Stimulated activated CD8-positive, alpha-beta memory T cell treated with anti-CD3 and anti-CD28 coated beads, Interleukin-12 subunit alpha, Interleukin-12 subunit beta, amount 100 ng/mL, for 24 hours (primary cell): ENCODE results near the gene FGF12.
"Not testable (repeated sequence)": the region's sequence is repeated elsewhere in the genome, so short reads cannot be mapped to it uniquely, and the experiment has no call there.

Experiments
- DNase-seq: peaks from one replicate; pipeline ENCODE4 v3.0.0-alpha.2; 2020; ENCODE audit errors: extremely low read depth

The FGF12 gene

GRCh38 chr3:192578729-192579128 lies 148.6 kb downstream of the FGF12 start:
- no peak for DNase-seq

GRCh38 chr3:192577811-192578210 lies 149.5 kb downstream of the FGF12 start:
- DNase-seq, result no peak

DNA sequence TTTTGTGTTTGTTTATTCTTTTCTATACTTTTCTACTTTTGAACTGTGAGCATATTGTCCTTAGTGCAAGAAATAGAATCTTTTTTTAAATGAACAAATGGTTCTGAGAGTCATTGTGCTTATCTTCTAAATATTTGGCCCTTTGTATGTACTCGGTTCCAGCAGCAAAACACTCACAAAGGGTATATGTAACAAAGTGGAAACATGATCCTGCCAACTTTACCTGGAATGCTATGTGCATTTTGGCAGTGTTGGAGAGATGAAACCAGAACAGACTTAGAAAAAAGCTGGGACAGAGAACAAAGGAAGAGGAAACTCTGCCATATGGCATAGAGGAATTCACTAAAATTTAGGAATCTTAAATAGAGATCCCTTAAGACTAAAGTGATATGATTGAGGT lies 150.1 kb downstream of the FGF12 start:
- DNase-seq, result no peak

DNA sequence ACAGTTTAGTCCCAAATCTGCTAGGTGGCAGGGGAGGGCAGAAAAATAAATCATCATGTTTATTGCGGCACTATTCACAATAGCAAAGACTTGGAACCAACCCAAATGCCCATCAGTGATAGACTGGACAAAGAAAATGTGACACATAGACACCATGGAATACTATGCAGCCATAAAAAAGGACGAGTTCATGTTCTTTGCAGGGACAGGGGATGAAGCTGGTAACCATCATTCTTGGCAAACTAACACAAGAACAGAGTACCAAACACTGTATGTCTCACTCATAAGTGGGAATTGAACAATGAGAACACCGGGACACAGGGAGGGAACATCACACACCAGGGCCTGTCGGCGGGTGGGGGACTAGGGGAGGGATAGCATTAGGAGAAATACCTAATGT lies 150.6 kb downstream of the FGF12 start:
- not testable (repeated sequence) for DNase-seq

GRCh38 chr3:192575879-192576506 lies 151.3 kb downstream of the FGF12 start:
- no peak for DNase-seq

DNA sequence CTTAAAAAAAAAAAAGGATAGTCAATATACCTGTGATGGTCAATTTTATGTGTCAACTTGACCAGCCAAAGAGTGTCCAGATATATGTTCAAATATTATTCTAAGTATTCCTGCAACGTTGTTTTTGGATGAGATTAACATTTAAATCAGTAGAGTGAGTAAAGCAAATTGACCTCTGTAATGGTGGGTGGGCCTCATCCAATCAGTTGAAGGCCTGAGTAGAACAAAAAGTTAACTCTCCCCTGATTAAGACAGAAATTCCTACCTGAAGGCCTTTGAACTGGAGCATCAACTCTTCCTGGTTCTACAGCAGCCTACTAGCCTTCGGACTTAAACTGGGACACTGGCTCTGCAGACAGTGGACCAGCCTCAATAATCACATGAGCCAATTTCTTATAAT lies 154.1 kb downstream of the FGF12 start:
- no peak for DNase-seq

DNA sequence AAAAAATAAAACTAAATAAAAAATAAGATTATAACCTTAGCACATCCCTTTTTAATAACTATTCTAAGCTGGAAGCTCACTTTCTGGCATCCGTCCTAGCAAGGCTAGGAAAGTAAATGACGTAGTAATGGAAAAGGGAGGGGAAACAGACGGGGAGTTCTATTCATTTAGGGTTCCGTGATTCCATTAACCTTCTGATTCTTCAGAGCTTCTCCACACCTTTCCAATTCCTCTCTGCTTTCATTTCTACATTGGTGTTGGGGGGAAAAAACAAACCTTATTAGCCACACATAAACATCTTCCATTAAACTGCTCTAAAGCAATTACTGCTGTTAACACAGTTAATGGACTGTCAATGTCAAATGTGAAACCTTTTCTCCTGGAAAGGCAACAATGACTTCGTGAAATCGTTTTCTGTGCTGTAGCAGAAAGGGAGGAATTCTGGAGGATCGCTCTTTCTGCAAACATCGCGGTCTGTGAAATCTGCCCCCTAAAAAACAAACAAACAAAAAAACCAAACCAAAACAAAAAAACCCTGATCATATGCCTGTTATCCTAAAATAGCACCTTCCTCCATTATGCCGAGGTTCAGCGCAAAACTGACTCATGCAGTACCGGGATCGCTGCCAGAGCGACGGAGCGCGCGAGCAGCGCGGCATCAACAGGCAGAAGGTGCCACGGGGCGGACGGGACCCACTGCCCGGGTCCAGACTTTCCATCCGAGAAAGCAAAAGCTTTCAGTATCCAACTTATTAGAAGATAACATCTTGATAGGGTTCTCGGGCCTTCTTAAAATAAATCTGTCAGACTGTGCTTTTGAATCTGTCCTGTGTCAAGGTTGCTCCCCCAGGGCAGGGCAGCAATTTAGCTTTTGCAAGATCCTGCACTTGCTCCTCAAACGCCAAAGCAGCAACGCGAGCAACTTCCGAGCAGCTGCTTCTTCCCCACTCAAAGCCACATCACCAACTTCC lies 156.2 kb downstream of the FGF12 start:
- DNase-seq, result no peak

- no peak for DNase-seq
Observed at GRCh38 chr3:192570315-192570714, 157.0 kb downstream of the FGF12 start.

DNA sequence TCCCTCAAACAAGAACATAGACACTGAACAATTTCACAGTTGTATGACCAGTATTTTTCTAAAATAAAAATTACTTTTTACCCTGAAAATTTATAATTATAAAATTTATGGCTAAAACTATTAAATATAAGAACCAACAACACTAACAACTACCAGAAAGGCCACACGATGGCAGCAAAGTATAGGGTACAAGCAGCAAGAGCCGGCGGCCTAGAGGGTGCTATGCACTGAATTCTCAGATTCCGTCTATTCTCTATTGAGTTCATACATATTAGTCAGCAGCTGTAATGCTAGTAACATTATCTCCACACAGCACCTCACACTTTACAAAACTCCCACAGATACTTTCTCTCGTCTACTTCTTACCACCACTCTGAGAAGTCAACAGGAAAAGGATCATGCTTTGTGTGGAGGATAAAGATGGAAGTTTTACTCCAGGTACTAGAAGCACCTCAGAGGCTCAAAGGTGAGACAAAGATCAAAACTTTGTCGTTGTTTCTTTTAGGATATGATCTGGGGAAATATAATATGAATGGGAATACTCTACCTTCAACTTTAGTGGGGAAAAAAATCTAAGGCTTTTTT lies 160.5 kb downstream of the FGF12 start:
- peak; percentile 3 for DNase-seq

DNA sequence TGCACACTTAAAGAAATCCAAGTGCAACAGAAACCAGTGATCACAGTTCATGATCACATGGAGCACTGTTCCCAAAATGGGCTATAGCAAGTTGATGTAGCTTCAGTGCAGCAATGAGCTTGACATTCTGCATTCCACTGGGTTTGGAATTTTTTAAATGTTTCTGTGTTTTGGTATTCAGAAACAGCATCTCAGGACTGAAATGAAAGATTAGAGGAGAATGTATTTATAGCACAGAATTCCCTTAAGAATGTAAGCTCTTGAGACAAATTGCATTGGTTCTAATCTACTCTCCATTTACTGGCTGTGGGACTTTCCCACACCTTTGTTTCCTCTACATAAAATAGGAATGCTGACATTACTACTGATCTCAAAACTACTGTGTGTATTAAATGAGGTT lies 162.7 kb downstream of the FGF12 start:
- no peak for DNase-seq

GRCh38 chr3:192563417-192563816 lies 163.9 kb downstream of the FGF12 start:
- DNase-seq, result no peak

DNA sequence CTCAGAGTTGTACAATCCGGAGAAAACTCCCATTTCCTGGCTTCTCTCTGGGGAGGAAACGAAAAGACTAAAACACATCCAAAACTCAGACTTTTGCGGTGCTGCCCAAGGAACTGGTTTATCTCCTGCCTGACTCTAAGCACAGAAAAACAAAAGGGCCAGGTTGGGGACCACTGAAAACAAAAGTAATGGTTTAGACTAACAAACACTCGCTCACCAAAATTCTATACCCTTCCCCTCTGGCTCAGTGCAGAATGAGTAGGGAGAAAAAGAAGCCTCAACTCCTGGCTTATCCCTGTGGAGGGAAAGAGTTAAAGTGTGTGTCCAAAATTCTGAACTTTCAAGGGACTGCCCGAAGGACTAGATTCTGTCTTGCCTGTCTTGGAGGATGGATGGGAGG lies 173.6 kb downstream of the FGF12 start:
- DNase-seq, result no peak

GRCh38 chr3:192550356-192550755 lies 177.0 kb downstream of the FGF12 start:
- no peak for DNase-seq

DNA sequence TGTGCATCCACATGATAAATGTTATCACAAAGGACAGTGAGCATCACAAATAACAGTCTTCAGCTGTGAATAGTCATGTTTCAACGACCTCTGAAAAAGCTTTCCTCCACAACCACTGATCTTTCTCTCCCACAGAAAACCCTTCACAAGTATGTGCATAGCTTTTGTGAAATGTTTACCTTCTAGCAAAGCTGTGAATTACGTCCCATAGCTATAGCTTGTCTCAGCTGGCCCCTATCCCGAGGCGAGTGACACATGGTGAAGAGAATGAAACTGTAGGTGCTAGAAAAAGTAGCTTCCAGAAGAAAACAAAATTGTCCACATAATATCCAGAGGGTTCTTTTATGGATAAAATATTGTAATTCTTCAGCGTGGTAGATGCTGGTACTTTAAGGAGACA lies 182.0 kb downstream of the FGF12 start:
- no peak for DNase-seq

DNA sequence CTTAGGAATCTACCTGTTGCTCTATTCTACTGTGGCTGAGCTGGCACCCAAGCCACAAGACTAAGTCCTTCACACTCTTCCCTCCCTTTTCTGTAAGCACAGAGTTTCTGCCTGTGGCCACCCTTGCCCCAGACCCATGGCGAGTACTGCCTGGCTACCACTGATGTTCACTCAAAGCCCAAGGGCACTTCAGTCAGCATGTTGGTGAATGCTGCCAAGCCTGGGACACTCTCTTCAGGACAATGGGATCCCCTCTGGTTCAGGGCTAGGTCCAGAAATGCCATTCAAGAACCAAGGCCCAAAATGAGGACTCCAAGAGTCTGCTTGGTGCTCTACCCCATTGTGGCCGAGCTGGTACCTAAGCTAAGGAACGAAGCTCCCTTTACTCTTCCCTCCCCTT lies 184.2 kb downstream of the FGF12 start:
- no peak for DNase-seq

DNA sequence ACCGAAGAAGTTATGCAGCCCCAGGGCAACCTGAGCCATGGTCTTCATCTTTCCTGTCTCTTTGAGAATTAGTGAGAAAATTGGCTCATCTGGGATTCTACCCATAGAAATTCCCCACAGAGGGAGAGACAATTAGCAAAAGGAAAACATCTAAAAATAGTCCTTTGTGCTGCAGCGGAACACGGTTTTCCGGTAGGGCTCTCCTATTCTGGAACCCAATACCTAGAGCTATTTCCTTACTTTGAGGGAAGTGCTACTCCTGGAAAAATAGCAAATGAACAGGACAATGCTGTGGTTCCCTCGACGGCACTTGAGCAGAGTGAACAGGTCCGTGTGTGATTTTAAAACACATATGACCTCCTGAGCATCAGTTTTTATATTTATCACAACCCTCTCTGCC lies 210.5 kb downstream of the FGF12 start:
- no peak for DNase-seq

DNA sequence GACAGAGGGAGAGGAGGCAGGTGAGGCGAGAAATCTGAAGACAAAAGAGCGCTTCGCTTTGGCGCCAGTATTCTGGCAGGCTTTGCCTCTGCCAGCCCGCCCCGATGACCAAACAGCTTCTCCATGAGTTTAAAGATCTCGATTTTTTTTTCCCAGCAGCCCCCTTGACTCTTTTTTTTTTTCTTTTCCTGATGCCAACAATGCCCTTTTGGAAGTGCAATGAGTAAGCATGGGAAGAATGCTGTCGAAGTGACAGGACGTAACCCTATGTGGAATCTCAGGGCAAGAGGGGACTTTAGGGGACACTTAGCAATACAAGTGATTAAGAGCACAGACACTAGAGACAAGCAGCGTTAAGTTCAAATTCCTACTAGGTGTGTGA lies 211.7 kb downstream of the FGF12 start:
- DNase-seq, result no peak

GRCh38 chr3:192514754-192515663 lies 212.3 kb downstream of the FGF12 start:
- no peak for DNase-seq

- DNase-seq, result no peak
Observed at GRCh38 chr3:192514081-192514753, 213.1 kb downstream of the FGF12 start.

- DNase-seq, result no peak
Observed at GRCh38 chr3:192505731-192506130, 221.6 kb downstream of the FGF12 start.

DNA sequence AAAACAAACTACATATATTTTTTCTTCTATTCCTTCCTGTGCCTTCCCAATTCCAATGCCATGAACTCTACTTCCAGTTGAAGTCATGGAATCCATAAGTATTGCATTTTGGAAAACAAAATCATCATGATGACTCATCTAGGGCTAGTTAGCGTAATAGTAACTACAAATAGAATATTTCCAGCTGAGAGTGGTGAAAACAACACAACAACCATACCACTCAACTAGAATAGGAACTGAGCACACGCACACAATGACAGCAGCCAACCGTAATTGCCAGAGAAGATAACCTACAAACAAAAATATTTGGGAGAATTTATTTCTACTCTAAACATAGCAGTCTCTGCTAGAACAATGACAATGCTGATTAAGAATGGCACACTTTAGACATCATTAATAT lies 225.9 kb downstream of the FGF12 start:
- no peak for DNase-seq
